ENCODE measurements around the gene WWOX.
A peak's percentile ranks its signal among the peaks of the same experiment; 100 is the strongest.

Gene WWOX

DNA sequence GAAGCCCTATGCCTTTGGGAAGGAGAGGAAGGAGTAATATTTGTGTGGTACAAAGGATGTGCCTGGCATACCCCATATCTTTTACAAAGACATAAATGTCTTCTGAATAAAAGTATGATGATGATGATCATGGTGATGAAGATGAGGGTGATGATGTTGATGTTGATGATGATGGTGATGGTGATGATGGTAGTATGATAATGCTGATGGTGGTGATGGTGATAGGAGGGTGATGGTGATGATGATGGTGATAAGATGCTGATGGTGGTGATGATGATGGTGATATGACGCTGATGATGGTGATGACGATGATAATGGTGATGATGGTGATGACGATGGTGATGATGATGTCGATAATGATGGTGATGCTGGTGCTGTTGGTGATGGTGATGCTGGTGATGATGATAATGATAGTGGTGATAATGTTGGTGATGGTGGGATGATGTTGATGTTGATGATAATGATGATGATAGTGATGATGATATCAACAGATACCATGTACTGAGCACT lies 684.2 kb downstream of the WWOX start:
- ATAC-seq, result peak in 1 of 2 donors; percentile 17

DNA sequence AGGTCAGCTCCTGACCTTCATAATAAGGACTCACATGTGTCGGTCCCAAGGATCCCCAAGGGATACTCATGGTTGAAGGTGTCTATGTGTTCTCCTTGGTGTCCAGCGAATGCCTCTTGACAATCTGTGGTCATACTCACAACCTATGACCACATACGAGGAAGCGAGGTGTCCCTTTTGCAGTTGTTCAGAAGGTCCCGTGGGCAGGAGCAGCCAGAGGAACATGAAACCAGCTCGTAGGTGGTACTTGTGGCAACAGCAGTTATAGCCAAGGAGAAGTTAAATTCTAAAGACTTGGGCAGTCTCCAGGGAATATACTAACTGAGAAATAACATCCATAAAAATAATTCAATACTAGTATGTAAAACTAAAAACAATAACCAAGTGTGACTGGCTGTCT lies 685.3 kb downstream of the WWOX start:
- no peak for ATAC-seq

DNA sequence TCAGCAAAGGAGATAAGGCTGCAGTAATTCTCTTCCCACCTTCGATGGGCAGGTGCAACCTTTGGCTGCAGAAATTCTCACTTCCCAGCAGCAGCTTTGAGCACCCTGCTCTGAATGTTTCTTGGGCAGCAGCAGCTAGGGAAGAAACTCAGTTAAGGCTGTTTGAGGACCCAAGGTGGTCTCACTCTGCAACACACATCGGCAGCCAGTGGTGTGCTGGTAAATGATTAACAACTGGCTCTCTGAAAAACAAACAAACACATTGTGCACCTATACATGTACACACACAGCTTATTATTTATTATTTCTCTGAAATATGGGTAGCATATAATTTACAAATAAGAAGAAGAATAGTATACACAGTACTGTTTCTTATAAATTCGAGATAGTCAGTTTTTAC lies 685.8 kb downstream of the WWOX start:
- ATAC-seq, result no peak

DNA sequence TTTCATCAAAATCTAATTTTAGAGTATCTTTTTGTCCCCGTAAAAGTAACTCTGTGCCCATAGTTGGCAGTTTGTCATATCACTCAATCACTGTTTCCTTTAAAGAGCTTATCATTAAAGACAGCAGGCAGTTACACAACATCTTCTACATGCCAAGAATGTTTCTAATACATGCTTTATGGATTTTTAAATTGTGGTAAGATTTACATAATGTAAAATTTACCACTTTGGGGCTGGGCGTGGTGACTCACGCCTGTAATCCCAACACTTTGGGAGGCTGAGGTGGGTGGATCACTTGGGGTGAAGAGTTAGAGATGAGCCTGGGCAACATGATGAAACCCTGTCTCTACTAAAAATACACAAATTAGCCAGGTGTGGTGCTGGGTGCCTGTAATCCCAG lies 687.2 kb downstream of the WWOX start:
- no peak for ATAC-seq

DNA sequence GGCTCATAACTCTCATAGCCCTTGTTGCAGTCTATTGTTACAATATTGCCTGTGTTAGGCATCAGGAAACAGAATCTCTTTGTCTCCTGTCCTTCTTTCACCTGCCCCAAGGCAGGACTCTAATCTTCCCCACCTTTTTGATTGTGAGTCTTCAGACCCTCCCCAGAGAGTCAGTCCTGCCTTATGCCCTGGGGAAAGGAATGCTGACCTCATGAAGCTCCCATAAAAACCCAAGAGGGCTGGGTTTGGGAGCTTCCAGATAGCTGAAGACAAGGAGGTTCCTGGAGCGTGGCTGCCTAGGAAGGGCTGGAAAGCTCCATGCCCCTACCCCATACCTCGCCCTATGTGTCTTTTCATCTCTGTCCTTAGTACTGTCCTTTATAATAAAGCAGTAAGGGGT lies 688.8 kb downstream of the WWOX start:
- ATAC-seq, result no peak

- ATAC-seq, result no peak
These were observed 689.2 kb downstream of the WWOX start for GRCh38 chr16:78788696-78789095.

DNA sequence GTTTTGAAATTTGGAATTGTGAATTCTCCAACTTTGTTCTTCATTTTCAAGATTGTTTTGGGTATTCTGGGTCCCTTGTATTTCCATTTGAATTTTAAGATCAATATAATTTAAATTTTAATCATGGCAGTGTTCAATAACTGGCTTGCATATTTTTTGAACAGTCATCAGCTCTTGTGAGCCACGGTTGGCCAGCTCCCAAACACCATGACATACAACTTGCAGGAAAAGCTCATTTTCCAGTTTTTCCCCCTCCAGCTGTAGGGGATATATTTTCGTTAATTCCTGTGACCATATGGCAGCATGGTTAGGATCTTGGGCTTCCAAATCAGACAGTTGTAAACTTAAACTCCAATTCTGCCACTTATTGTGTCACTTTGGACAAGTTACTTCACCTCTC lies 690.1 kb downstream of the WWOX start:
- ATAC-seq, result no peak

DNA sequence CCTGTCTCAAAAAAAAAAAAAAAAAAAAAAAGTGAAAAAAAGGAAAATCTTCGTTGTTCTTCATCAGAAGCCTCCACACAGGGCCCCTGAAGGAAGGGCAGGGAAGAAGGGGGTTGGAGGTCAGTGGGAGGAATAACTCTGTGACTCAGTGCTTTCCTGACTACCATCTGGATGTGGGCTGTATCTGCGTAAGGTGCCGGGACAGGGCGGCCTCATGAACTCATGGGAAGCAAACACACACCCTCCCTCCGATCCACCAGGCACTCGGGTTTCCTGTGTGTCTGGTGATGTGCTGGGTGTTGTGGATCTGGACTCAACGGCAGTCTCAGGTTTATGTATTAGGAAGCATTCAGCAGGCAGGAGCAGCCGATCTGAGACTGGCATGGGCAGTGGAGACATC lies 691.6 kb downstream of the WWOX start:
- no peak for ATAC-seq

DNA sequence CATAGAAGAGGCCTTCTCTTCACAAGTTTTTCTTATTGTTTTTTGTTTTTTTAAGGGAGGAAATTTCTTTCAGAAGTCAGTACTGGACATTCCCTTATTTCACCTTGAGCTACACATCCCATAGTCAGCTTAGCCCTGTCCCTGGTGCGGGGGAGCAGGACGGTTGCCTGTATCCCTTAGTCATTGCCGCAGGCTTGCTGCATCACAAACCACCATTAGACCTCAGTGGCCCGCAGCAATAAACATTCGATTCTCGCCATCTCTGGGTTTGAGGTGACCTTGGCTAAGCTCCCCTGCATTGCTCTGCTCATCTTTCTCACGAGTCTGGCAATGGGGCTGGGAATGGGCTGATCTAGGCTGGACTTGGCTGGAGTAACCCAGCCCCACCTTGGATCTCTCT lies 692.5 kb downstream of the WWOX start:
- no peak for ATAC-seq

- ATAC-seq, result no peak
These were observed 693.5 kb downstream of the WWOX start for GRCh38 chr16:78792952-78793351.

DNA sequence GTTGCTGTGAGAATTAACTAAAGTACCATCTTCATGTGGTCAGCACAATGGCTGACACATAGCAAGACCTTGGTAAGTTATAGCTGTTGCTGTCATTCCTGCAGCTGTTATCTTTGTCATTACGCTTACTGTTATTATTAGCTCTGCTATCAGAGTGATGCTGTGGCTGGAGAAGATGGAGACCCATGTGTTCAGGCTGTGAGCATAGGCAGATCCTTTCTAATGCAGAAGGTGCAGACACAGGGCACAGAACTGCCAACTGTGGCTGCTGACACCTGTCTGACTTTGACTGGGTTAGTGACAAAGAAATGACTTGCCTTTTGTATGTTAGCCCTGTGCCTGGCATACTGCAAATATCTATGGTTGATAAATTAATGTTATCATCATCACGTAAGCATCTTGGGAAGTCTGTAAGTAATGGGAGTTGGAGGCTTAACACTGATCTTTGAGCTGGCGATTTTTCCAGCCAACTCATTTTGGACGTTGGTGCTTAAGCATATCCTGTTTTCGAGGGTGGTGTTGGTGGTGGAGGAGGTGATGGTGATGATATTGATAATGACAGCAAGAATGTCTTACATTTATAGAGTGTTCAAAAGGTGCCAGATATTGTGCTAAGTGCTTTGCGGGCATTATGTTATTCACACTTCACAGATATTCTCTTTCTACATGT lies 695.3 kb downstream of the WWOX start:
- peak; percentile 46 to 59 for ATAC-seq

DNA sequence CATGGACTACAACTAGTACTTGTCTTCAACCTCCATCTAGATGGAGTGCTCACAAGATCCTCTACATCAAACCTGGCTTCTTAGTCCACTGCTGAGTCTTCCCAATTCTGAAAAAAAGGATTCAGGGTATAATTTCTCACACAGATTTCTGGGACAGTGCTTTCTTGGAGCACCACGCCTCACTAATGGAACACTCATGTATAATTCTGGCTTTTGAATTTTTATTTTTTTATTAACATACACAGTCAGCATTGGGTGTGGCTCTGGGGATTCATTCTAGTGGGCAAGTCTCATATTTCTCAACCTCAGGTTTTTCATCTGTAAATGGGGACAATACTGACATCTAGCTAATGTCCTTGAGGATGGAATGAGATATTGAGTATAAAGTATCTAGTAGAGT lies 696.0 kb downstream of the WWOX start:
- no peak for ATAC-seq

GRCh38 chr16:78796221-78796866 lies 696.9 kb downstream of the WWOX start:
- ATAC-seq, result peak; percentile 30 to 34

DNA sequence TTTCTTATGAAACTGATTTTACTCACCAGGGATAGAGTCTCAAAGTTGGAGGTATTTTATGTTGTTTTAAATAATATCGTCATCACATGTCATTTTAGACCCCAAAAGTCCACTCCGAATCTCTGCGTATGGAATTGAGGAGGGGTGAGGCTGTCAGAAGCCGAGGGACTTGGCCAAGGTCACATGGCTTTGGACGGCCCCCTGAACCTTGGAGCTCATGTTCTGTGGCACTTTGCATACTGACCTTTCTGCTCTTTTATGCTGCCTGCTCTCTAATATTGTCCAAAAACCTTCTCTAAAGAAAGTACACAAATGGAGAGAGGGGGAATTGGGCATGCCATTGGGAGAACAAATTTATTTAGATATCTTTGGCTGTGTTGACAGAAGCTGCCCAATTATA lies 700.0 kb downstream of the WWOX start:
- no peak for ATAC-seq

GRCh38 chr16:78800523-78800922 lies 701.1 kb downstream of the WWOX start:
- no peak for ATAC-seq

DNA sequence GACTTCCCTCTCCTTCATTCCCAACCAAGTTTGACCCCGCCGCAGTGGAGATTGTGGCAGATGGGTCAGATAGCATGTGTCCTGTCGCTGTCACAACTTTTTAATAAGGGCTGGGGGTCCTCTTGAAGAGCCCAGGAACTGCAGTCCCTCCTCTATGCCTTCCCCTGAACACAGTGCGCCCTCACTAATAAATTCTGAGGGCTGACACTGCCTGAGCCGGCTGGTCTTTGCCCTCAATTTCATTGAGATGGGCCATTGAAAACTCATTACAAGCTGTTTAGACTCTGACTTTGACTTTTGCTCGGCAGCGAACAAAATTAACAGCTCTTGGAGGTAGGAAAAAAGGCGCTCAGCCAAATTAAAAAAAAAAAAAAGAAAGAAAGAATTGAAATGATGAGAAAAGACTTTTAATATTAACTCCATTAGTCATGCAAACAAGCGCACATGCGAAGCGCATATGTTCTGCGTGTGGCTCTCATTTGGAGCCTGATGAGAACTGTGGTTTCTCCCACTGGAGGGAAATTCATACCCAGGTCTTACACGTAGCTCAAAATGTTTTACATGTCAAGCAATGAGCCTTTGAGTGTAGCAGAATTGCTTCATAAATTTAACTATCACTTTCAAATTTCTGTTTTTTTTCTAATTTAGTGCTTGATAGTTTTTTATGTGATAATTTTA lies 704.7 kb downstream of the WWOX start:
- ATAC-seq, result no peak

DNA sequence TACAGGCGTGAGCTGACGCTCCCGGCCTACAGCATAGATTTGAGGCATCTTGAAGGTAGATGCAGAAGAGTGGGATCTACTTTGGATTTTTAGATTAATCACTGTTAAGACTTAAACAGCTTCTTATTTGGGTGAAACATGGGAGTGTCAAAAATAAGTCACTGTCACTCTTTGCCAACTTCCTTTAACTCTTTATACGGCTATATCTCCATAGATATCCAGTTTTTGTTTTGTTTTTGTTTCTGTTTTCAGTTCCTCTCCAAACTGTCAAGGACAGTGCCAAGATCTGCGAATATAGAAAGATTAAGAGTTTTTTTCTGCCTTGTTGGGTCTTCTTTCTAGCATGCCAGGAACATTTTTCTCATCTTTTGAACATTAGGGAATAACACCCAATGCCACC lies 706.1 kb downstream of the WWOX start:
- no peak for ATAC-seq

GRCh38 chr16:78811247-78811646 lies 711.8 kb downstream of the WWOX start:
- no peak for ATAC-seq

DNA sequence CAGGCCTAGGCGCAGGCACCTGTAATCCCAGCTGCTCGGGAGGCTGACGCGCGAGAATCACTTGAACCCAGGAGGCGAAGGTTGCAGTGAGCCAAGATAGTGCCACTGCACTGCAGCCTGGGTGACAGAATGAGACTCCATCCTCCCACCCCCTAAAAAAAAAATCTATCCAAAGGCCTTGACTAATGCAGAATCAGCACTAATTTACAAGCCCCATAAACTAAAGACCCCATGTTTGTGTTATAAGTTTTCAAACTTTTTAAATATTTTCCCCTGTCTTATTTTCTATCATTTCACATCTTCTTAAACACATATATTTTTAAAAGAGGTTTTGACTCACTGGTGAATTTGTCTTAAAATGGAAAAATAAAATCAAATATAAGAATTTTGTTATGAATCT lies 713.1 kb downstream of the WWOX start:
- no peak for ATAC-seq

- no peak for ATAC-seq
These were observed 714.3 kb downstream of the WWOX start for GRCh38 chr16:78813661-78814311.

GRCh38 chr16:78815713-78816112 lies 716.3 kb downstream of the WWOX start:
- no peak for ATAC-seq

- no peak for ATAC-seq
These were observed 717.2 kb downstream of the WWOX start for GRCh38 chr16:78816499-78817195.

DNA sequence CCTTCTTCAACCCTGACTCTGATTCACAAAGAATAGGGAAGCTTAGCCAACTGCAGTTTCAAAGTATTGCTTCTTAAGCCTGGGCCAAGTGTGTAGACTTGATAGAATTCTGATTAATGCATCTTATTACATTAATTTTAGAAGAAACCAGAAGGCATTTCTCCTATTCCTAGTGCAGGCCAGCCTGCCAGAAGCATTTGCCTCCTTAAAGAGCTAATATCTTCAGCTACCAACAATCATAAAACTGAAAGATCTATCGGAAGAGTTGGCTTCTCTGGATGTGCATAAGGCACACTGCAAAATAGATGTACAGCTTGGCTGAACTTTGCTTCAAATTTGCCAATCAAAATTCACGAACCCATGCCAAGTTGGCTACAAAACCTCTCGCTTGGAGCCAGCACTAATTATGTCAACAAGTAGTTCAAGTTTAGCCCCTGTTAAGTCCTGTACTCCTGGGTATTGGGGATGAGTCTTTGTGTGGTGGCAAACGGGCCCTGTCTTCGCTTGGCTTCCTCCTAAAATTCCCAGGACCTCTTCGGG lies 717.8 kb downstream of the WWOX start:
- no peak for ATAC-seq
